Measurements from ENCODE around the gene CXCL6.

The CXCL6 gene

GRCh38 chr4:73843369-73843768, 6.9 kb downstream of the CXCL6 start:
- DNase-seq = no peak

- no peak for DNase-seq
These were observed 7.9 kb downstream of the CXCL6 start for GRCh38 chr4:73844345-73844744.

- DNase-seq = no peak
These were observed 8.3 kb downstream of the CXCL6 start for GRCh38 chr4:73844806-73845205.

GRCh38 chr4:73847526-73848182, 11.2 kb downstream of the CXCL6 start:
- DNase-seq = no peak

- no peak for DNase-seq
These were observed 11.8 kb downstream of the CXCL6 start for GRCh38 chr4:73848183-73848777.

GRCh38 chr4:73850261-73850970, 13.9 kb downstream of the CXCL6 start:
- DNase-seq = no peak

GRCh38 chr4:73851293-73851692, 14.8 kb downstream of the CXCL6 start:
- no peak for DNase-seq

- no peak for DNase-seq
These were observed 16.3 kb downstream of the CXCL6 start for GRCh38 chr4:73852771-73853170.

GRCh38 chr4:73853246-73853704, 16.8 kb downstream of the CXCL6 start, which contains the start of gene PF4V1:
TSS of gene PF4V1 (plus strand) at chr4:73853296. CDS start at chr4:73853363, 67 bp downstream.
- DNase-seq = no peak

- DNase-seq = no peak
These were observed 17.4 kb downstream of the CXCL6 start for GRCh38 chr4:73853718-73854473.

- DNase-seq = no peak
These were observed 18.9 kb downstream of the CXCL6 start for GRCh38 chr4:73855406-73855805.

- no peak for DNase-seq
These were observed 20.0 kb downstream of the CXCL6 start for GRCh38 chr4:73856518-73856917.

GRCh38 chr4:73859614-73860088, 23.2 kb downstream of the CXCL6 start:
- no peak for DNase-seq

- no peak for DNase-seq
These were observed 23.7 kb downstream of the CXCL6 start for GRCh38 chr4:73860181-73860580.

- no peak for DNase-seq
These were observed 24.4 kb downstream of the CXCL6 start for GRCh38 chr4:73860917-73861316.

- DNase-seq = no peak
These were observed 25.8 kb downstream of the CXCL6 start for GRCh38 chr4:73862322-73862721.

GRCh38 chr4:73864365-73864764, 27.9 kb downstream of the CXCL6 start:
- DNase-seq = no peak

GRCh38 chr4:73864961-73865360, 28.5 kb downstream of the CXCL6 start:
- no peak for DNase-seq

GRCh38 chr4:73865431-73866096, 29.1 kb downstream of the CXCL6 start:
- no peak for DNase-seq

GRCh38 chr4:73866246-73866645, 29.8 kb downstream of the CXCL6 start:
- DNase-seq = no peak

GRCh38 chr4:73867783-73868182, 31.3 kb downstream of the CXCL6 start:
- no peak for DNase-seq

Measured in CD4-positive, alpha-beta T cell treated with Interleukin-17A for 1 hour (primary cell).